ENCODE data around the gene LGALS3. TPM values are rescaled to one million over a fixed set of nuclear protein-coding genes. Genes with fewer than 3 reads are reported as not detected.
A peak's percentile ranks its signal among the peaks of the same experiment; 100 is the strongest.

Gene LGALS3
- total and polyA plus RNA-seq, 2 experiments from 2014 or later, result 461 to 766 TPM

DNA sequence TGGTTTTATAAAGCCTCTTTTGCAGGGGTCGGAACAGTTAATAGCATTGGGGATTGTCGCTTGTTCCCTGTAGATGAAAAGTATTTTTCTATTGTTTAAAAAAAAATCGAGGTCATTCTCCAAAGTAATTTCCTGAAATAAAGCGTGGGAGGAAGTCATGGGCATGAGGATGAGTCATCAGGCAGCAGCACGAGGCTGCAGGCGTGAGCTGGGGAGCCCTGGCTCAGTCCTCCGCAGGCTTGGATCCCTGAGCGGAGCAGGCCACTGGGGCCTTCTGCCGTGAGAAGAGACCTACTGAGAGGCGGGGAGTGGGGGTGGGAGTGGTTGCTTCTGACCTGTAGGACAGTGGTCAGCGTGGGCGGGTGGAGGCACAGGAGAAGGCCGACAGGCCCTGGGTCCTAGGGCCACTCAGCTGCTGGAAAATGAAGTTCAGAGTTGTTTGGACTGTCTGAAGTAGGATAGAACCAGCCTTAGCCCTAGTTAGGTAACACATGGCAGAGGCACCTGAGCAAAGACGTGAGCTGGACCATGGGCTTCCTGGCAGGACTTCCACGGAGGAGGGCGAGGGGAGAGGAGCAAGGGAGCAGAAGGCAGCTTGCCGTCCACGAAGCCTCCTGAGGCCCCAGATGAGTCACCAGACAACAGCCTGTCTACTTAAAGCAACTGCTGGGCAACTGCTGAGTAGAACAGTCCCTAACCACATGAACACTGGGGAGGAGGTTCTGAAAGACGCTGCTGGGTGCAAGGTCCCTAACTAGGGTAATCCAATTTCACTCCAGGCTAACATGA, 21.1 kb upstream of the LGALS3 start:
- 59% methylated on average over 19 of the region's 19 CpGs for WGBS (ENCODE audit: low lambda C conversion rate, missing lambda C conversion rate)
- Histone ChIP-seq H3K4me2 (no peak overlapping the region), H3K4me3 (no peak overlapping the region), H3K27ac (peak overlapping the region; percentile 93), H2AFZ (no peak overlapping the region), H3K4me1 (ENCODE audit: insufficient read depth) (peaks cover 27% of the 10 kb centered on the region), H4K20me1 (ENCODE audit: insufficient read depth, poor library complexity, severe bottlenecking) (no peaks in the 10 kb centered on the region), H3K36me3 (replicated peaks; ENCODE audit: insufficient read depth, low read depth) (no peaks in the 10 kb centered on the region), H3K79me2 (no peaks in the 10 kb centered on the region), H3K9me2 (replicated peaks; ENCODE audit: insufficient read depth) (no peaks in the 10 kb centered on the region), H3K9me3 (ENCODE audit: low read depth) (no peaks in the 10 kb centered on the region), H3K27me3 (no peaks in the 10 kb centered on the region)
- peak; percentile 84 for DNase-seq (ENCODE audit: low spot score)
- TF ChIP-seq, protein P1, sequence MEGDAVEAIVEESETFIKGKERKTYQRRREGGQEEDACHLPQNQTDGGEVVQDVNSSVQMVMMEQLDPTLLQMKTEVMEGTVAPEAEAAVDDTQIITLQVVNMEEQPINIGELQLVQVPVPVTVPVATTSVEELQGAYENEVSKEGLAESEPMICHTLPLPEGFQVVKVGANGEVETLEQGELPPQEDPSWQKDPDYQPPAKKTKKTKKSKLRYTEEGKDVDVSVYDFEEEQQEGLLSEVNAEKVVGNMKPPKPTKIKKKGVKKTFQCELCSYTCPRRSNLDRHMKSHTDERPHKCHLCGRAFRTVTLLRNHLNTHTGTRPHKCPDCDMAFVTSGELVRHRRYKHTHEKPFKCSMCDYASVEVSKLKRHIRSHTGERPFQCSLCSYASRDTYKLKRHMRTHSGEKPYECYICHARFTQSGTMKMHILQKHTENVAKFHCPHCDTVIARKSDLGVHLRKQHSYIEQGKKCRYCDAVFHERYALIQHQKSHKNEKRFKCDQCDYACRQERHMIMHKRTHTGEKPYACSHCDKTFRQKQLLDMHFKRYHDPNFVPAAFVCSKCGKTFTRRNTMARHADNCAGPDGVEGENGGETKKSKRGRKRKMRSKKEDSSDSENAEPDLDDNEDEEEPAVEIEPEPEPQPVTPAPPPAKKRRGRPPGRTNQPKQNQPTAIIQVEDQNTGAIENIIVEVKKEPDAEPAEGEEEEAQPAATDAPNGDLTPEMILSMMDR (IDR thresholded peaks at IDR 0.05; ENCODE audit: poor library complexity), result no peak
- TF ChIP-seq EZH2phosphoT487 (IDR thresholded peaks at IDR 0.05; ENCODE audit: low read depth, severe bottlenecking, unreplicated experiment) (no peak), EZH2 (IDR thresholded peaks at IDR 0.05; ENCODE audit: borderline replicate concordance) (no peak)

DNA sequence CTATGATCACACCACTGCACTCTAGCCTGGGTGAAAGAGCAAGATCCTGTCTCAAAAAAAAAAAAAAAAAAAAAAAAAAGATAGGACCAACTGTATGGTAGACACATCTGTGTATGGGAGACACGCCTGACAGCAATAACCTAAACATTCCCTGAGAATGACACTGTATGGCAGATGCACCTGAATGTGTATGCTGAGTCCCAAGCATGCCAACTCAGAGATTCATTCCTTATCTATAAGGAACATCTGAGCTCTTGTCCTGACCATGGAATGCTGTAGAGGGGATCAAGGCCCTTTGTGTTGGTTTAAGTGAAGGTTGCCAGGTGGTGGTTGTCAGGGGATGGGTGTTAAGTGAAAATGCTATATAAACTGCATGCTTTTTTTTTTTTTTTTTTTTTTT, 19.2 kb upstream of the LGALS3 start:
- no peak for TF ChIP-seq EZH2phosphoT487 (IDR thresholded peaks at IDR 0.05; ENCODE audit: low read depth, severe bottlenecking, unreplicated experiment)
- Histone ChIP-seq H2AFZ (no peak overlapping the region), H3K27me3 (no peaks in the 10 kb centered on the region), H3K27ac (no peak overlapping the region), H3K9me3 (ENCODE audit: low read depth) (no peaks in the 10 kb centered on the region), H3K9me2 (replicated peaks; ENCODE audit: insufficient read depth) (no peaks in the 10 kb centered on the region), H3K36me3 (replicated peaks; ENCODE audit: insufficient read depth, low read depth) (no peaks in the 10 kb centered on the region), H3K4me3 (no peak overlapping the region), H3K4me2 (no peak overlapping the region), H3K79me2 (no peaks in the 10 kb centered on the region), H3K4me1 (ENCODE audit: insufficient read depth) (peaks cover 10% of the 10 kb centered on the region), H4K20me1 (ENCODE audit: insufficient read depth, poor library complexity, severe bottlenecking) (no peaks in the 10 kb centered on the region)
- DNase-seq (ENCODE audit: low spot score), result no peak
- 100% methylated on average over 1 of the region's 1 CpG for WGBS (ENCODE audit: low lambda C conversion rate, missing lambda C conversion rate)

DNA sequence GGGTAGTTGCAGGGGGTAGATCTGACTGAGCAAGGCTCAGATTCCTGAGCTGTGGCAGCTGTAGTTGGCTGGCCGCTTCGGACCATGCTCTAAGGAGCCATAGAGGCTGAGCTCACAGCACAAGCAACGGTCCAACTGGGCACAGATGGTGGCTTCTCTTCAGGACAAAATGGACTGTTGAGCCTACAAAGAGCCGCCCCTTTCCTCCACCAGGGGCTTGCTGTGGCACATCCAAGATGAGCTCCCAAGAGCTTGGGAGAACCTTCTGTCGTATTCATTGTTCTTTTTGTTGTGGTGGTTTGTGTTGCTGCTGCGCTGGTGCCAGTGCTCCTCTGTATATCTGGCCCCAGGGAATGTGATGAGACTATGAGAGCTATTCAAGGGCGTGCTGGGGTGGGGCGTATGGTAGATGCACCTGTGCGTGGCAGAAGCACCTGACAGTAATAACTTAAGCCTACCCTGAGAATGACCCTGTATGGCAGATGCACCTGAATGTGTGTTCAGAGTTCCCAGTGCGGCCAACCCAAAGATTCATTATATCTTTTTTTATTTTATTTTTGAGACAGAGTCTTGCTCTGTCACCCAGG, 17.8 kb upstream of the LGALS3 start:
- Histone ChIP-seq H3K9me3 (ENCODE audit: low read depth) (no peaks in the 10 kb centered on the region), H3K4me3 (no peak overlapping the region), H2AFZ (no peak overlapping the region), H3K9me2 (replicated peaks; ENCODE audit: insufficient read depth) (no peaks in the 10 kb centered on the region), H3K79me2 (no peaks in the 10 kb centered on the region), H3K4me1 (ENCODE audit: insufficient read depth) (peaks cover 13% of the 10 kb centered on the region), H3K36me3 (replicated peaks; ENCODE audit: insufficient read depth, low read depth) (no peaks in the 10 kb centered on the region), H3K4me2 (no peak overlapping the region), H3K27me3 (no peaks in the 10 kb centered on the region), H4K20me1 (ENCODE audit: insufficient read depth, poor library complexity, severe bottlenecking) (no peaks in the 10 kb centered on the region), H3K27ac (no peak overlapping the region)
- WGBS (ENCODE audit: low lambda C conversion rate, missing lambda C conversion rate), result 97% methylated on average over 10 of the region's 10 CpGs
- no peak for DNase-seq (ENCODE audit: low spot score)
- TF ChIP-seq, protein P1 (IDR thresholded peaks at IDR 0.05; ENCODE audit: poor library complexity), result no peak
- TF ChIP-seq EZH2 (IDR thresholded peaks at IDR 0.05; ENCODE audit: borderline replicate concordance) (no peak), EZH2phosphoT487 (IDR thresholded peaks at IDR 0.05; ENCODE audit: low read depth, severe bottlenecking, unreplicated experiment) (no peak)

DNA sequence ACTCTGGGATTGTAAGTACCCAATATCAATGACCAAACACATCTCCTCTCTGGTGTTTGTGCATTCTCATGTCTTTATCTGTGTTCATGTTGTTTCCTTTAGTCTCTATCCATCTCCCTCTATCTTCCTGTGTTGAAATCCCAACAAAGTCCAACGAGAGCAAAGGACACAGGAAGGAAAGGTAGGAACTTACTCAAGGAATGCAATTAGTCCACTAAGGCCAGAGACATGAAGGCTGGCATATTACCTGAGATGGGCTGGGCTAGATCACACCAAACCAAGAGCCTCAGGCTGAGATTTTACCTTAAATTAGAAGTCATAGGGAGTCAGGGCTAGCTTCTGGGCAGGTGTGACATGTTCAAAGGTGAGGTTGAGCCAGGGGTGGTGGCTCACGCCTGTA, 14.3 kb upstream of the LGALS3 start:
- Histone ChIP-seq H3K9me3 (ENCODE audit: low read depth) (no peaks in the 10 kb centered on the region), H3K4me1 (ENCODE audit: insufficient read depth) (peaks cover 19% of the 10 kb centered on the region), H3K4me2 (no peak overlapping the region), H3K27ac (peak overlapping the region; percentile 81), H4K20me1 (ENCODE audit: insufficient read depth, poor library complexity, severe bottlenecking) (no peaks in the 10 kb centered on the region), H2AFZ (no peak overlapping the region), H3K27me3 (no peaks in the 10 kb centered on the region), H3K9me2 (replicated peaks; ENCODE audit: insufficient read depth) (no peaks in the 10 kb centered on the region), H3K4me3 (no peak overlapping the region), H3K79me2 (no peaks in the 10 kb centered on the region), H3K36me3 (replicated peaks; ENCODE audit: insufficient read depth, low read depth) (no peaks in the 10 kb centered on the region)
- no peak for TF ChIP-seq EZH2 (IDR thresholded peaks at IDR 0.05; ENCODE audit: borderline replicate concordance)
- TF ChIP-seq, protein P1 (IDR thresholded peaks at IDR 0.05; ENCODE audit: poor library complexity), result no peak
- no peak for TF ChIP-seq EZH2phosphoT487 (IDR thresholded peaks at IDR 0.05; ENCODE audit: low read depth, severe bottlenecking, unreplicated experiment)
- DNase-seq (ENCODE audit: low spot score), result no peak
- 76% methylated on average over 2 of the region's 2 CpGs for WGBS (ENCODE audit: low lambda C conversion rate, missing lambda C conversion rate)
